NOMO-1 treated with DMSO at 0.1 percent for 48 hours (cell line): ENCODE data around the gene RASSF5.
"Not testable (repeated sequence)": the region's sequence is repeated elsewhere in the genome, so short reads cannot be mapped to it uniquely, and the experiment has no call there.

ENCODE experiments used
- DNase-seq: peaks from one replicate; lab custom pipeline; 2025; ENCODE audit not compliant: unreplicated experiment; lab: John Stamatoyannopoulos, UW

The RASSF5 gene

GRCh38 chr1:206626396-206626795 is 119.1 kb downstream of the RASSF5 start:
- DNase-seq, result not testable (repeated sequence)

DNA sequence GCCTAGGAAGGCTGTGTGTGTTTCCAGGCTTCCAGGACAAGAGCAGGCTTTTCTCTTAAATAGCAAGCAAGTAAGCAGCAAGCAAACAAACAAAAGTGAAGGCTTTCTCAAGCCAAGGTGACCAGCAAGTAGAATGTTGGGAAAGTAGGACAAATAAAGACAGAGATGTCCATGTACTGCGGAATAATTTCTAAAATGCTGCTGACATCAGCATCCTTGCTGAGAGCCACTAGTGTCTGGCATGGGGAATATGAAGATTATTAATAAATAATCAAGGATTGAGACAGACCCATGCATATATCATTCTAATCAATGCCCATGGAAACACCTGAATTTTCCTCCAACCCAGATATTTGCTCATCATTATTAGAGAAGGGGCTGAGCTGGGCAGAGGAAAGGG is 121.6 kb downstream of the RASSF5 start:
- DNase-seq, result no peak

DNA sequence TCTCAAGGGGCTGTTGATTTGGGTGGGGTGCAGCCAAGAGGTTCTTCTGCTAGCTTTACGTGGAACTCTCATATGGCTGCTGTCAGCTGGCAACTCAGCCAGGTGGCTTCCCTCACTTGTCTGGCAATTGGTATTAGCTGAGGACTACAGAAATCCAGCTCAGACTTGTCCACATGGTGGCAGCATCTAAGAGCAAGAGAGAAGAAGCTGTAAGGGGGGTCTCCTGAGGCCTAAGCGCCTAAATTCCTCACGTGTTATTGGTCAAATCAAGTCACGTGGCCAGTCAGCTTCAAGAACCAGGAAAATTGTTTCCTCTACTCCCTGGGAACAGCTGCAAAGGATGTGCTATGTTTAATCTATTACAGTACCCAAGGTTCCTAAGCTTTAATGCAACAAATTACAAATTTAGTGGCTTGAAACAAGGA is 123.8 kb downstream of the RASSF5 start:
- peak; percentile 35 for DNase-seq

GRCh38 chr1:206633708-206634121 is 126.4 kb downstream of the RASSF5 start:
- peak; percentile 38 for DNase-seq

GRCh38 chr1:206634365-206635079 is 127.2 kb downstream of the RASSF5 start:
- DNase-seq, result peak; percentile 42

DNA sequence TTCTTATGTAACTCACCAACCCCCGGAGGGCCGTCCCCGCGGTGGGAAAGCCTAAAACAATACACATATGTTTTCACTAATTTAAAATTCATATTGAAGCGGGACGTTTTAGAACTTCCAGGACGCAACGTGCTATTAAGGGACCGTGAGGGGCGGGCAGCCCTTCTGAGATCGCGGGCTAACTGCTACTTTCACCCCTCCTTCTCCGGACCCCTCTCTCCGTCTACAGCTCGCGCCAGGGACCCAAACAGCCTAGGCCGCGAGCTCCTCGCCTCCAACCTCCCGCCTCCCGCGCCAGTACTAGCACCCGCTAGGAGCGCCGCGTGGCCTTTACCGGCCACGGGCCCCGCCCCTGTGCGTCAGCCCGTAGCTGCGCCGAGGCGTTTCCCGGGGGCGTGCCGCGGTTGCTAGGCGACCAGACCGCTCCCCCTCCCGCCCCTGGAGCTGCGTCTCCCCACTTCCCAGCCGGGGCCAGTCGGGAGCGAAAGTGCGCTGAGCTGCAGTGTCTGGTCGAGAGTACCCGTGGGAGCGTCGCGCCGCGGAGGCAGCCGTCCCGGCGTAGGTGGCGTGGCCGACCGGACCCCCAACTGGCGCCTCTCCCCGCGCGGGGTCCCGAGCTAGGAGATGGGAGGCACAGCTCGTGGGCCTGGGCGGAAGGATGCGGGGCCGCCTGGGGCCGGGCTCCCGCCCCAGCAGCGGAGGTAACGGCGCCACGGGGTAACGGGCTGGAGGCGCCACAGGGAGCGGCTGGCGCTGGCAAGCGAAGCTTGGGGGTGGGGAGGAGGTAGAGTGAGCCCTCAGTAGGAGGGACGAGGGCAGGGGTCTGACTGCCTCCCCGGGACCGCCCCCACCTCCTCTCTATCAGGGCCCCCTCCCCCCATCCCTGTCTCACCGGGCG is 128.0 kb downstream of the RASSF5 start, which contains the start of gene DYRK3:
Gene DYRK3 (plus strand): TSS at position 457 of the 898 bp plus-strand sequence. CDS start 168 bp downstream, at position 625.
- peak; percentile 65 for DNase-seq

GRCh38 chr1:206635978-206636345 is 128.6 kb downstream of the RASSF5 start:
- DNase-seq, result no peak

DNA sequence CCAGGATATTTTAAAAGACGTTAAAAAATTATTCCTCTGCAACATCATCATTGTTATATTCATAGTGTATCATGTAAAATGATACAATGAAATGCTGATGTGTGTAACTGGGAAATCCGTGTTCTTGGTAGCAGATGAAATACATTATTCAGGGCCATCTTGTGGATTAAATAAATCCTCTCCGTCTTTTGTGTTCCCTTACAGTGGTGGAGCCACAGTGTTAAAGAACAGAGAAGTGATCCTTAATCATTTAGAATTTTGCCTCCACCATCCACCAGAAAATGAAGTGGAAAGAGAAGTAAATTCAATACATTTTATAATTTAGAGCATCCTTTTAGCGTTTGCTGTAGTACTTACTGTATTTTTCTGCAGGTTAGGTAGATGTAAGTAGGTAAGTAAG is 129.3 kb downstream of the RASSF5 start:
- no peak for DNase-seq

- DNase-seq, result peak; percentile 30
Observed at GRCh38 chr1:206637605-206638004, 130.3 kb downstream of the RASSF5 start.
